DND-41 (cell line): Measurements from ENCODE around the gene P3R3URF.

Experiments
- ATAC-seq: fragments of 200-7000 bp; cut with Tn5 transposase; 3 replicates; pipeline ENCODE4 v1.9.1; 2021; ENCODE audit warnings: low read depth; ENCODE audit not compliant: insufficient read depth
- DNase-seq: peaks from one replicate; pipeline ENCODE4 v3.0.0-alpha.2; 2020
- H2AFZ ChIP-seq: 2 replicates; pipeline ENCODE4 v1.6.0; 2012; ENCODE audit warnings: low read depth, low read length
- H3K27ac ChIP-seq: 2 replicates; pipeline ENCODE4 v1.5.1; 2012; ENCODE audit warnings: low read length, inconsistent platforms
- H3K27me3 ChIP-seq: fragments of 200-600 bp; sonication (generic); 2 replicates; pipeline ENCODE4 v1.6.0; 2012; ENCODE audit warnings: low read length, mild to moderate bottlenecking, inconsistent platforms; ENCODE audit not compliant: insufficient read depth, poor library complexity
- H3K36me3 ChIP-seq: 2 replicates; pipeline ENCODE4 v1.5.1; 2012; ENCODE audit warnings: low read length, inconsistent platforms; ENCODE audit not compliant: insufficient read depth
- H3K4me1 ChIP-seq: 2 replicates; pipeline ENCODE4 v1.5.1; 2012; ENCODE audit warnings: mild to moderate bottlenecking, low read length; ENCODE audit not compliant: insufficient read depth
- H3K4me2 ChIP-seq: 2 replicates; pipeline ENCODE4 v1.6.0; 2012; ENCODE audit warnings: mild to moderate bottlenecking, moderate library complexity, low read length, inconsistent platforms; ENCODE audit not compliant: insufficient read depth
- H3K4me3 ChIP-seq, 2 experiments: fragments of 200-600 bp in 1 of 2; shearing (Covaris generic) in 1 of 2; 2 replicates each; pipeline ENCODE4 v1.5.1; 2012 to 2016; ENCODE audit warnings: inconsistent platforms in 2 of 2, low read length in 2 of 2, mild to moderate bottlenecking in 2 of 2, low read depth in 1 of 2, moderate library complexity in 1 of 2
- H3K79me2 ChIP-seq: 2 replicates; pipeline ENCODE4 v1.6.0; 2012; ENCODE audit warnings: low read length, inconsistent platforms; ENCODE audit not compliant: insufficient read depth
- H3K9ac ChIP-seq: 2 replicates; pipeline ENCODE4 v1.6.0; 2012; ENCODE audit warnings: low read depth, mild to moderate bottlenecking, inconsistent platforms, low read length, moderate library complexity
- H3K9me3 ChIP-seq: 2 replicates; pipeline ENCODE4 v1.5.1; 2012; ENCODE audit warnings: low read length, moderate library complexity, mild to moderate bottlenecking, inconsistent platforms; ENCODE audit not compliant: insufficient read depth, severe bottlenecking
- H4K20me1 ChIP-seq: 2 replicates; pipeline ENCODE4 v1.6.0; 2012; ENCODE audit warnings: low read length; ENCODE audit not compliant: insufficient read depth
- EZH2 ChIP-seq: IDR thresholded peaks from 3 replicates; pipeline ENCODE4 v1.6.1; 2012; ENCODE audit warnings: borderline replicate concordance, low read depth, mild to moderate bottlenecking, moderate library complexity, low read length, inconsistent platforms; ENCODE audit not compliant: severe bottlenecking
- TF ChIP-seq, protein P1 (sequence below): IDR thresholded peaks from 2 replicates; pipeline ENCODE4 v1.5.1; 2012; ENCODE audit warnings: borderline replicate concordance, low read length, moderate library complexity, mild to moderate bottlenecking; ENCODE audit not compliant: poor library complexity, severe bottlenecking; ENCODE audit errors: extremely low read depth

The P3R3URF gene

DNA sequence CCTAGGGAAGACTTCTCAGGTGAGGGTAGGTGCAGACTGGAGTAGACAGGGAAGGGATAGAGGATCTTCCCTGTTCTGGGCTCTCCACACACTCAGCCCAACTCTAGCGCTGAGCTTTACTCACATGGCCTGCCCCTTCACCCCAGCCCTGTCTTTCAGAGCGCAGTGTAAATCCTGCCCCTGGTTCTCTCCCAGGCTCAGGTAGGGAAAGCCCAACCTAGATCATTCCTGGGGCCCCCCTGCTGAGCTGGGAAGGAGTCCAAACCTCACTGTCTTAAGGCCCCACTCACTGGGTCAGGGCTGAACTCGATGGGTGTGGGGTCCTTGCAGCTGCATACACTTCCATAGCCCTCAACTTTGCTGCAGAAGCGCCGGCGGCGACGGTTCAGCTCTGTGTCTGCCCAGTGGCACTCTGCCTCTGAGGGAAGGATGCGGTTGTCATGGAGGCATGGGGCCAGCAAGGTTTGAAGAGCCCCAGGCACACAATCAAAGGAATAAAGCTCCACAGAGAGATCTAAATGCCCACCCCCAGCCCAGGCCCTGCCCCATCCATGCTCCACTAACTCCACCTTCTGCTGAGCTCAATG lies 17.8 kb upstream of the P3R3URF start:
- Histone ChIP-seq H3K4me1 (peaks cover 23% of the 10 kb centered on the region), H3K36me3 (peaks cover 73% of the 10 kb centered on the region), H3K9me3 (no peaks in the 10 kb centered on the region), H2AFZ (no peak overlapping the region), H3K27me3 (no peaks in the 10 kb centered on the region), H4K20me1 (no peaks in the 10 kb centered on the region), H3K27ac (no peak overlapping the region), H3K4me3 (no peak overlapping the region), H3K4me2 (no peak overlapping the region), H3K9ac (no peak overlapping the region), H3K79me2 (peaks cover 17% of the 10 kb centered on the region)
- TF ChIP-seq, protein P1, sequence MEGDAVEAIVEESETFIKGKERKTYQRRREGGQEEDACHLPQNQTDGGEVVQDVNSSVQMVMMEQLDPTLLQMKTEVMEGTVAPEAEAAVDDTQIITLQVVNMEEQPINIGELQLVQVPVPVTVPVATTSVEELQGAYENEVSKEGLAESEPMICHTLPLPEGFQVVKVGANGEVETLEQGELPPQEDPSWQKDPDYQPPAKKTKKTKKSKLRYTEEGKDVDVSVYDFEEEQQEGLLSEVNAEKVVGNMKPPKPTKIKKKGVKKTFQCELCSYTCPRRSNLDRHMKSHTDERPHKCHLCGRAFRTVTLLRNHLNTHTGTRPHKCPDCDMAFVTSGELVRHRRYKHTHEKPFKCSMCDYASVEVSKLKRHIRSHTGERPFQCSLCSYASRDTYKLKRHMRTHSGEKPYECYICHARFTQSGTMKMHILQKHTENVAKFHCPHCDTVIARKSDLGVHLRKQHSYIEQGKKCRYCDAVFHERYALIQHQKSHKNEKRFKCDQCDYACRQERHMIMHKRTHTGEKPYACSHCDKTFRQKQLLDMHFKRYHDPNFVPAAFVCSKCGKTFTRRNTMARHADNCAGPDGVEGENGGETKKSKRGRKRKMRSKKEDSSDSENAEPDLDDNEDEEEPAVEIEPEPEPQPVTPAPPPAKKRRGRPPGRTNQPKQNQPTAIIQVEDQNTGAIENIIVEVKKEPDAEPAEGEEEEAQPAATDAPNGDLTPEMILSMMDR = no peak
- no peak for TF ChIP-seq EZH2
- DNase-seq (no peak), ATAC-seq (no peak)

DNA sequence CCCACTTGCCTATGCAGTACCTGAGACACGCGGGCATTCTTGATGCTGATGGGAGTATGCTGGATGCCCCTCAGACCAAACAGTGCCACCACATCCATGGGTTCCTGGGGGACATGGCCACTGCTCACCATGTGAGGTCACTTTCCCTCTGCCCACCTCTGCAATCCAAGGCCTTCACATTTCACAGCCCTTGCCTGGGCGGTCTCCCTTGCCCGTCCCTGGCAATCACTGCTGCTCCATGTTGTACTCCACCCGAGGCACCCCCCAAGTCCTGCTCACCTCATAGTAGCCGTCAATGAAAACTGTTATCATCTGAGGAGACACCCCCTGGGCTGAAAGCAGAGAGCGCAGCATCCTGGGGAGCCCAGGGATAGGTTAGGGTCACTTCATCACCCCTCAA lies 17.0 kb upstream of the P3R3URF start:
- no peaks in the 10 kb centered on the region for H3K9me3 ChIP-seq
- DNase-seq (no peak), ATAC-seq (no peak)
- no peaks in the 10 kb centered on the region for H3K27me3 ChIP-seq
- H3K27ac ChIP-seq = no peak overlapping the region
- H3K4me2 ChIP-seq = no peak overlapping the region
- TF ChIP-seq EZH2 = no peak
- TF ChIP-seq, protein P1 = no peak
- peaks cover 80% of the 10 kb centered on the region for H3K36me3 ChIP-seq
- H3K79me2 ChIP-seq = peaks cover 14% of the 10 kb centered on the region
- no peak overlapping the region for H2AFZ ChIP-seq
- H3K4me3 ChIP-seq = no peak overlapping the region
- H3K4me1 ChIP-seq = peaks cover 17% of the 10 kb centered on the region
- no peaks in the 10 kb centered on the region for H4K20me1 ChIP-seq
- H3K9ac ChIP-seq = no peak overlapping the region

DNA sequence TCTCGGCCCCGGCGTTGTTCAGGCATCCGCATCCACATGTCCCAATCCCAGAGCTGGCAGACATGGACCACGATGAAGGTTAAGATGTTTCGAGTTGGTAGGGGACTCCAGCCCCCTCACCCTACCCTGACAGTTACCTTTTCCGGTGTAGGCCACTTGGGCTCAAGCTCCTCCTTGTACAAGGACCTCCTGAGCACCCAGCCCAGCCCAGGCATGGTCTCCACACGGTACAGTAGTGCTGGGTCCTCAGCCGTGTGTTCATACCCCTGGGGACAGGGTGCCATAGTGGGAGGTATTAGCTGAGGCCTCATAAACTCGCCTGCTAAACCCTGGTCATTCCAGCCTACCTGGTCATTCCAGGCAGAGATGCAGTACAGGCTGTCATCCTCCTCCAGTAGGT lies 15.9 kb upstream of the P3R3URF start:
- H4K20me1 ChIP-seq = no peaks in the 10 kb centered on the region
- H3K4me2 ChIP-seq = no peak overlapping the region
- ATAC-seq = no peak
- TF ChIP-seq EZH2 = no peak
- TF ChIP-seq, protein P1 = no peak
- no peak overlapping the region for H2AFZ ChIP-seq
- H3K36me3 ChIP-seq = peaks cover 90% of the 10 kb centered on the region
- no peak for DNase-seq
- H3K27me3 ChIP-seq = no peaks in the 10 kb centered on the region
- H3K9ac ChIP-seq = no peak overlapping the region
- no peaks in the 10 kb centered on the region for H3K9me3 ChIP-seq
- H3K79me2 ChIP-seq = peaks cover 4% of the 10 kb centered on the region
- no peak overlapping the region for H3K4me3 ChIP-seq
- H3K27ac ChIP-seq = no peak overlapping the region
- H3K4me1 ChIP-seq = peaks cover 10% of the 10 kb centered on the region
